Heart left ventricle (tissue), 16 donors: ENCODE data around the gene PRR9. TPM values are rescaled to one million over a fixed set of nuclear protein-coding genes. Genes with fewer than 3 reads are reported as not detected.
"Not testable (repeated sequence)": the region's sequence is repeated elsewhere in the genome, so short reads cannot be mapped to it uniquely, and the experiment has no call there.

Experiments used
- ATAC-seq, 4 donors: fragments of 200-7000 bp; cut with Tn5 transposase; one replicate each; pipeline ENCODE4 v1.9.1; 2020 to 2022; ENCODE audit warnings: moderate library complexity in 4 of 4, mild to moderate bottlenecking in 3 of 4, moderate number of reproducible peaks in 1 of 4
- DNase-seq, 5 donors: peaks; one replicate each; pipeline ENCODE4 v3.0.0-alpha.2; 2020
- H3K27ac ChIP-seq, 12 donors: fragments of 200-600 bp; sonication (generic) in 4 of 12; one replicate each; pipeline versions ENCODE4 v1.5.0 to v1.8.0; 2016 to 2022; ENCODE audit warnings: mild to moderate bottlenecking in 2 of 12
- H3K27me3 ChIP-seq, 9 donors: fragments of 200-600 bp; sonication (generic) in 2 of 9; one replicate each; pipeline versions ENCODE4 v1.5.1 to v1.8.0; 2016 to 2022; ENCODE audit warnings: mild to moderate bottlenecking in 3 of 9
- H3K36me3 ChIP-seq, 9 donors: fragments of 200-600 bp; sonication (generic) in 2 of 9; one replicate each; pipeline versions ENCODE4 v1.5.0 to v1.8.0; 2018 to 2022; ENCODE audit warnings: mild to moderate bottlenecking in 2 of 9
- H3K4me1 ChIP-seq, 12 donors: fragments of 200-600 bp; sonication (generic) in 4 of 12; one replicate each; pipeline versions ENCODE4 v1.5.0 to v1.8.0; 2016 to 2022; ENCODE audit warnings: mild to moderate bottlenecking in 3 of 12
- H3K4me3 ChIP-seq, 12 donors: fragments of 200-600 bp; sonication (generic) in 4 of 12; one replicate each; pipeline versions ENCODE4 v1.5.0 to v1.8.0; 2017 to 2022; ENCODE audit warnings: mild to moderate bottlenecking in 9 of 12, moderate library complexity in 4 of 12
- H3K9me3 ChIP-seq, 12 donors: fragments of 200-600 bp; sonication (generic) in 4 of 12; one replicate each; pipeline versions ENCODE4 v1.5.0 to v1.8.0; 2016 to 2022; ENCODE audit warnings: mild to moderate bottlenecking in 1 of 12
- POLR2A ChIP-seq, 2 donors: fragments of 450-650 bp; IDR thresholded peaks; one replicate each; pipeline ENCODE4 v1.6.1; 2017; ENCODE audit warnings: antibody characterized with exemption in 2 of 2, mild to moderate bottlenecking in 2 of 2, moderate library complexity in 2 of 2
- WGBS, 4 donors: extraction: QIAGEN DNeasy Blood & Tissue Kit in 2 of 4; methylation state at CpG; one replicate each; pipeline versions ENCODE4 v1.1.5 to v1.1.7; 2013 to 2018; 5-methylcytosine and 5-hydroxymethylcytosine counted together
- intact Hi-C, 10 donors: fragments of 100-400 bp; cut with DNase I; formaldehyde crosslinking; loops; one replicate each; pipeline versions ENCODE4 v1.11.1 to v1.14.2; 2022
- polyA plus RNA-seq, 2 donors: library from polyadenylated mRNA; stranded (reverse); fragments of 200-250 nt; gene quantifications; one replicate each; pipeline ENCODE4 v1.2.3, GENCODE V29; 2013
- total RNA-seq, 9 donors: library from RNA; depleted of rRNA in 2 of 9; stranded (reverse); fragments of >200 nt in 2 of 9; fragmentation: NEBNext Ultra II Directional in 3 of 9; extraction: Animal tissue kit (Norgen Biotek cat#: 25700) in 3 of 9; gene quantifications; one replicate each; pipeline versions ENCODE4 v1.1.0 to v1.2.4, GENCODE V29; 2016 to 2023
- TF ChIP-seq, protein P1 (sequence below), 12 donors: fragments of 200-600 bp; sonication (generic) in 4 of 12; IDR thresholded peaks; one replicate each; pipeline versions ENCODE4 v1.5.0 to v1.8.0; 2018 to 2022; ENCODE audit warnings: antibody characterized with exemption in 12 of 12, mild to moderate bottlenecking in 5 of 12
- donor health status: ischemic (EF 13 %, LVEDD 7.1; RV severe dilation, severe dysfunction).
- donor health status: healthy with polysubstance abuse.
- donor health status: DM: no; HTN: yes; CAD: no.
- donor health status: DM: no; HTN: no; CAD: no.
- donor health status: ischemic (EF 25% LVEDD 6.9; RV normal size, moderate dysfunction).
- donor health status: ischemic (EF 25% LVEDD 5.7; RV mildly dilated, moderate dysfunction).
- donor health status: healthy.
- donor health status: DM: yes; HTN: yes; CAD: no.
- donor health status: ischemic (EF 35%, LVEDD 5.7; RV mildly dilated, moderate dysfunction).
- donor health status: nonischemic (EF 11% LVEDD 7.7; RV severe dilation, severe dysfunction).
- donor health status: DM: yes; HTN: yes; CAD: no.
- donor health status: PGD.
- donor health status: ischemic (EF 29% LVEDD 5.4; RV normal size, mild dysfunction).
- donor health status: nonischemic (EF 23%, LVEDD 6.1; RV moderate dilation, normal function).

The PRR9 gene
- total and polyA plus RNA-seq, 11 donors, result 1.1 TPM; not detected in 10

DNA sequence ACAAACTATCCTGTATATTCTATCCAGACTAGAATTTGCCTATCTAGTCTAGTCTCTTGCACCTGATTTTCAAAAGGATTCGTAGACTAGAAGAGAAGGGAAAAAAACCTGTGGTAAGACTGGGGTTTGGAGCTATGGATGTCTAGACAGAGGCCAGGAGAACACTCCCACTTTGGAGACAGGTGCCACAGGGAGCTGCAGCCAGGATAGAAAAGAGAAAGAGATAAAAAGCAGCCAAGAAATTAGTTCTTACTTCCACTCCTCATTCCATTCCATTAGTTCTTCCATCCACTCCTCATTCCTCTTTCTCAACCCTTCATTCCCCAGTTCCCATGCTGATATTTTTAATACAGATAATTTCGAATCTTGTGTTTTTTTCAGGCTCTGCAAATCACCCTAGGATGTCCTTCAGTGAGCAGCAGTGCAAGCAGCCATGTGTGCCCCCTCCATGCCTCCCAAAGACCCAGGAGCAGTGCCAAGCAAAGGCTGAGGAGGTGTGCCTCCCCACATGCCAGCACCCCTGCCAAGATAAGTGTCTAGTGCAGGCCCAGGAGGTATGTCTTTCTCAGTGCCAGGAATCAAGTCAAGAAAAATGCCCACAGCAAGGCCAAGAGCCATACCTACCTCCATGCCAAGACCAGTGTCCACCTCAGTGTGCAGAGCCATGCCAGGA is 496 bp downstream of the PRR9 start:
- intact Hi-C loops, result no loop called here
- H3K4me3 ChIP-seq, result no peak overlapping the region
- TF ChIP-seq, protein P1, sequence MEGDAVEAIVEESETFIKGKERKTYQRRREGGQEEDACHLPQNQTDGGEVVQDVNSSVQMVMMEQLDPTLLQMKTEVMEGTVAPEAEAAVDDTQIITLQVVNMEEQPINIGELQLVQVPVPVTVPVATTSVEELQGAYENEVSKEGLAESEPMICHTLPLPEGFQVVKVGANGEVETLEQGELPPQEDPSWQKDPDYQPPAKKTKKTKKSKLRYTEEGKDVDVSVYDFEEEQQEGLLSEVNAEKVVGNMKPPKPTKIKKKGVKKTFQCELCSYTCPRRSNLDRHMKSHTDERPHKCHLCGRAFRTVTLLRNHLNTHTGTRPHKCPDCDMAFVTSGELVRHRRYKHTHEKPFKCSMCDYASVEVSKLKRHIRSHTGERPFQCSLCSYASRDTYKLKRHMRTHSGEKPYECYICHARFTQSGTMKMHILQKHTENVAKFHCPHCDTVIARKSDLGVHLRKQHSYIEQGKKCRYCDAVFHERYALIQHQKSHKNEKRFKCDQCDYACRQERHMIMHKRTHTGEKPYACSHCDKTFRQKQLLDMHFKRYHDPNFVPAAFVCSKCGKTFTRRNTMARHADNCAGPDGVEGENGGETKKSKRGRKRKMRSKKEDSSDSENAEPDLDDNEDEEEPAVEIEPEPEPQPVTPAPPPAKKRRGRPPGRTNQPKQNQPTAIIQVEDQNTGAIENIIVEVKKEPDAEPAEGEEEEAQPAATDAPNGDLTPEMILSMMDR (IDR thresholded peaks at IDR 0.05), result no peak
- no peak for TF ChIP-seq POLR2A (IDR thresholded peaks at IDR 0.05)
- no peak overlapping the region for H3K27ac ChIP-seq
- ATAC-seq, result no peak
- H3K27me3 ChIP-seq, result peaks cover 0 to 20% (median 4%) of the 10 kb centered on the region in 9 donors
- 44 to 50% (median 46%) methylated on average over 2 of the region's 2 CpGs for WGBS, 4 donors
- no peak for DNase-seq
- H3K36me3 ChIP-seq, result no peaks in the 10 kb centered on the region
- no peaks in the 10 kb centered on the region for H3K9me3 ChIP-seq
- no peaks in the 10 kb centered on the region for H3K4me1 ChIP-seq

DNA sequence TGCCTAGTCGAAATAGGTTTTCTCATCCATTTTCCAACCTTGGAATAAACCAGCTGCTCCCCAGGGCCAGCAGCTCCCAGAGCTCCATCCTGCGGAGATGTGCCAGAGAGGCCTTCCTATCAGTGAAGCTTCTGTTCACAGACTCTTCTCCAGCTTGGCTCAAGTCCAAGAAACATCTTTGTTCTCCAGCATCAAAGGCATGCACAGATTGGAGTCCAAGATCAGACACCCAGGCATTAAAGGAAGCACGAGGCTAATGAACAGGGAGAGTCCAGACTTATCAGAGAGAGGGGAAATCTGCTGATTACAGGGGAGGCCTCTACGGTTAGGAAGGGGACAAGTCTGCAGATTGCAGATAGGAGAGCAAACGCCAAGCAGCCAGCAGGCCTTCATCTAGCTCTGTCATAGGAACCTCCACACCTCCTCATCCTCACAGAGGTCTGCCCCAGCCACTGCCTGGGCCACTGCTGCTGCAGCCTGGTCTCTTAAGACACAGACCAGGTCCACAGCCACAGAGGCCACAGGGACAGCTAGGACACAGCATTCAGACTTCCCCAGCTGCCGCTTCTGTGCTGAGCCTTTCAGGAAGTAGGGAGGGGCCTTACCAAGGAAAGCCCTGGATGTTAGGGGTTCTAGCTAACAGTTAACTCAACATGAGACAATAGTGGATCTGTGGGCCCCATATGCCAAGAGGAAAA is 3.4 kb downstream of the PRR9 start:
- no peak for TF ChIP-seq POLR2A (IDR thresholded peaks at IDR 0.05)
- TF ChIP-seq, protein P1 (IDR thresholded peaks at IDR 0.05), result no peak
- no peaks in the 10 kb centered on the region for H3K9me3 ChIP-seq
- WGBS, 4 donors, result 28 to 35% (median 33%) methylated on average over 6 of the region's 6 CpGs
- DNase-seq (no peak), ATAC-seq (no peak)
- H3K27ac ChIP-seq, result no peak overlapping the region
- no peak overlapping the region for H3K4me3 ChIP-seq
- H3K36me3 ChIP-seq, result no peaks in the 10 kb centered on the region
- H3K4me1 ChIP-seq, result no peaks in the 10 kb centered on the region
- intact Hi-C loops, result loop anchor here in 6 of 10 donors (5.0 to 10.0 kb wide), 5 partner anchors 343 to 566 kb away; partner anchors contain the start of gene SMCP (in 2 of the 6)
- H3K27me3 ChIP-seq, result peaks cover 0 to 17% (median 0%) of the 10 kb centered on the region in 9 donors

DNA sequence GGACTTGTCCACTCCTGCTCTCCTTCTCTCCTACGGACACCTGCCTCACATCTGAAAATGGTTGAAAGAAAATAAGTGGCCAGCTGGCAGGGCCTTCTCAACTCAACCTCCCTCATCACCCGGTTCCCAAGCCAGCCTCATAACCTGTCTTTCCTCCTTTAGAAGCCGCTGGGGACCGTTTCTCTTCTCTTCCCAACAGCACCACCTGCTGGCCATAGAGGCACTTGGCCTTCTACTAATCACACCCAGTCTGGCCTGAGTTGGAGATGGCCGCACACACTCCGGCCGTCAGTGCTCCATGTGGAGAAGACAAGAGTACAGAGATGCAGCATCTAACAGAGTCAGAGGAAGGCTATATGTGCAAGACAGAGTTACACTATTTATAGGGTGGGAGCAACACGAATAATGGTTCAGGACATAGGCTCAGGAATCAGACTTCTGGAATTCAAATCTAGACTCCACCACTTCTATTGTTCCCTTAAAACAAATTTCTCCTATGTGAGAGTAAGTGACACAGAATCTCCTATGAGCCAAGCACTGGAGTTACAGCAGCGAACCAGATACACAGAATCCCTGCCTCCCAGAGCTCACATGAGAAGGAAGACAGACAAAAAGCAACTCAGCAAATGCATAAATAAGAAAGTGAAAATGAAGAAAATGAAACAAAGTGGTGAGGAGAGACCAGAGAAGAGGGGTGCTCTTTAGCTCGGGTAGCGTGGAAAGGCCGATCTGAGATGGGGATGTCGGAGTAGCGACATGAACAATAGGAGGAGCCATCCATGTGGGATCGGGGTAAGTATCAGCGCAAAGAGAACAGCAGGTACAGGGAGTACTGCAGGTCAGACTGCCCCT is 5.9 kb downstream of the PRR9 start:
- H3K27ac ChIP-seq, H3K9me3 ChIP-seq, H3K4me3 ChIP-seq, H3K4me1 ChIP-seq, H3K36me3 ChIP-seq: not testable (repeated sequence)
- peaks cover 0 to 19% (median 6%) of the 10 kb centered on the region in 9 donors for H3K27me3 ChIP-seq
- DNase-seq (peak in 4 of 5 donors; percentile 24 to 63 (median 56)), ATAC-seq (peak; percentile 75 to 89 (median 78))
- intact Hi-C loops, result loop anchor here in 6 of 10 donors (2.0 to 10.0 kb wide), 6 partner anchors 346 to 568 kb away; partner anchors contain the start of gene SMCP (in 2 of the 6)
- WGBS, 4 donors, result 44 to 47% (median 45%) methylated on average over 15 to 16 of the region's 16 CpGs
- TF ChIP-seq, protein P1 (IDR thresholded peaks at IDR 0.05), result peak; percentile 52 to 75 (median 62)
